CD14-positive monocyte (primary cell): Measurements from ENCODE around the gene EPG5. TPM values are rescaled to one million over a fixed set of nuclear protein-coding genes. Genes with fewer than 3 reads are reported as not detected.

ENCODE experiments used
- DNase-seq, 3 donors: peaks; one replicate each; pipeline ENCODE4 v3.0.0-alpha.2; 2011 to 2022
- H2AFZ ChIP-seq: 2 replicates; pipeline ENCODE4 v1.6.0; 2012; ENCODE audit warnings: mild to moderate bottlenecking, low read depth, low read length, inconsistent platforms; ENCODE audit not compliant: insufficient read depth, poor library complexity, severe bottlenecking
- H3K27ac ChIP-seq, 2 donors: 1 replicate in 1 of 2; 2 replicates in 1 of 2; pipeline ENCODE4 v1.5.1; 2012 to 2013; ENCODE audit warnings: low read length in 2 of 2, control low read depth in 1 of 2, inconsistent platforms in 1 of 2, low read depth in 1 of 2, mild to moderate bottlenecking in 1 of 2
- H3K27me3 ChIP-seq, 2 donors: one replicate each; pipeline versions ENCODE4 v1.6.0 to v1.6.1; 2011 to 2013; ENCODE audit warnings: low read length in 2 of 2; ENCODE audit not compliant: control insufficient read depth in 2 of 2, insufficient read depth in 2 of 2
- H3K36me3 ChIP-seq, 2 donors: replicated peaks in 1 of 2; 1 replicate in 1 of 2; 2 replicates in 1 of 2; pipeline versions ENCODE4 v1.5.1 to v1.6.1; 2012 to 2013; ENCODE audit warnings: low read length in 2 of 2, control low read depth in 1 of 2, inconsistent platforms in 1 of 2, mild to moderate bottlenecking in 1 of 2; ENCODE audit not compliant: insufficient read depth in 2 of 2, control insufficient read depth in 1 of 2
- H3K4me1 ChIP-seq, 2 donors: 1 replicate in 1 of 2; 2 replicates in 1 of 2; pipeline versions ENCODE4 v1.5.1 to v1.6.1; 2012 to 2013; ENCODE audit warnings: low read length in 2 of 2, control low read depth in 1 of 2, inconsistent platforms in 1 of 2, mild to moderate bottlenecking in 1 of 2, moderate library complexity in 1 of 2; ENCODE audit not compliant: insufficient read depth in 2 of 2, control insufficient read depth in 1 of 2
- H3K4me2 ChIP-seq: replicated peaks from 2 replicates; pipeline ENCODE3; 2012; ENCODE audit warnings: low read length, moderate library complexity, mild to moderate bottlenecking; ENCODE audit not compliant: poor library complexity, severe bottlenecking; ENCODE audit errors: extremely low read depth
- H3K4me3 ChIP-seq, 3 experiments: fragments of 200-600 bp in 1 of 3; sonication (generic) in 1 of 3; replicated peaks in 1 of 3; 1 replicate in 2 of 3; 2 replicates in 1 of 3; pipeline ENCODE4 v1.5.1; 2011 to 2013; ENCODE audit warnings: low read length in 3 of 3, mild to moderate bottlenecking in 3 of 3, control low read depth in 2 of 3, low read depth in 2 of 3, inconsistent platforms in 1 of 3, moderate library complexity in 1 of 3
- H3K79me2 ChIP-seq: 2 replicates; pipeline ENCODE4 v1.6.0; 2012; ENCODE audit warnings: mild to moderate bottlenecking, control low read depth, inconsistent platforms, low read length, moderate library complexity; ENCODE audit not compliant: insufficient read depth
- H3K9ac ChIP-seq: 2 replicates; pipeline ENCODE4 v1.6.0; 2017; ENCODE audit warnings: low read length, mild to moderate bottlenecking; ENCODE audit not compliant: insufficient read depth, poor library complexity, severe bottlenecking
- H3K9me3 ChIP-seq, 2 donors: replicated peaks in 1 of 2; 1 replicate in 1 of 2; 2 replicates in 1 of 2; pipeline versions ENCODE4 v1.5.1 to v1.6.1; 2012 to 2013; ENCODE audit warnings: low read length in 2 of 2, control low read depth in 1 of 2; ENCODE audit not compliant: control insufficient read depth in 1 of 2, insufficient read depth in 1 of 2
- H4K20me1 ChIP-seq: 2 replicates; pipeline ENCODE4 v1.6.0; 2012; ENCODE audit warnings: mild to moderate bottlenecking, low read length, control low read depth, moderate library complexity; ENCODE audit not compliant: insufficient read depth
- H3K27ac Mint-ChIP-seq, 7 donors: one replicate each; pipeline ENCODE4 v1.8.0; 2020; ENCODE audit warnings: mild to moderate bottlenecking in 7 of 7, mixed read lengths in 7 of 7, moderate library complexity in 6 of 7, inconsistent platforms in 2 of 7
- H3K27me3 Mint-ChIP-seq, 3 donors: one replicate each; pipeline ENCODE4 v1.8.0; 2021 to 2022; ENCODE audit warnings: low read depth in 3 of 3, mild to moderate bottlenecking in 3 of 3, mixed read lengths in 3 of 3, moderate library complexity in 3 of 3, inconsistent platforms in 1 of 3
- H3K36me3 Mint-ChIP-seq, 2 donors: one replicate each; pipeline ENCODE4 v1.8.0; 2020; ENCODE audit warnings: mixed read lengths in 2 of 2, inconsistent platforms in 1 of 2, mild to moderate bottlenecking in 1 of 2
- H3K4me1 Mint-ChIP-seq: one replicate; pipeline ENCODE4 v1.8.0; 2020; ENCODE audit warnings: mild to moderate bottlenecking, mixed read lengths
- H3K4me3 Mint-ChIP-seq, 2 donors: one replicate each; pipeline ENCODE4 v1.8.0; 2020; ENCODE audit warnings: mild to moderate bottlenecking in 2 of 2, mixed read lengths in 2 of 2, moderate library complexity in 1 of 2
- H3K9me3 Mint-ChIP-seq, 7 donors: one replicate each; pipeline ENCODE4 v1.8.0; 2020 to 2022; ENCODE audit warnings: mixed read lengths in 7 of 7, mild to moderate bottlenecking in 6 of 7, moderate library complexity in 6 of 7, inconsistent platforms in 2 of 7
- CTCF ChIP-seq: fragments of 200-600 bp; IDR thresholded peaks from one replicate; pipeline ENCODE4 v1.8.0; 2022; ENCODE audit warnings: antibody characterized with exemption, mild to moderate bottlenecking
- WGBS: methylation state at CpG from one replicate; pipeline ENCODE4 v1.1.5; 2013; ENCODE audit warnings: missing lambda C conversion rate; ENCODE audit not compliant: insufficient coverage; 5-methylcytosine and 5-hydroxymethylcytosine counted together
- intact Hi-C, 2 donors: fragments of 100-400 bp; cut with micrococcal nuclease; formaldehyde crosslinking; loops; one replicate each; pipeline versions ENCODE4 v1.15.0 to v1.15.1; 2023
- polyA plus RNA-seq, 3 donors: library from polyadenylated mRNA; depleted of rRNA in 1 of 3; unstranded in 2 of 3; stranded (reverse) in 1 of 3; fragments of 300-500 nt in 2 of 3; fragments of >200 nt in 1 of 3; fragmentation: Illumina TruSeq in 2 of 3; gene quantifications; 1 replicate in 2 of 3; 2 replicates in 1 of 3; pipeline ENCODE4 v1.2.3, GENCODE V29; 2012 to 2021

Gene EPG5
- polyA plus RNA-seq, 3 donors = 1.3 to 15.9 (median 1.4) TPM

- no peaks in the 10 kb centered on the region for H3K79me2 ChIP-seq
- Mint-ChIP-seq H3K4me3 (no peak overlapping the region), H3K9me3 (no peaks in the 10 kb centered on the region), H3K27me3 (no peaks in the 10 kb centered on the region), H3K36me3 (peaks cover 81 to 96% of the 10 kb centered on the region in 2 donors), H3K4me1 (no peaks in the 10 kb centered on the region), H3K27ac (peak overlapping the region in 1 of 7 donors; percentile 51)
- no peaks in the 10 kb centered on the region for H3K4me1 ChIP-seq
- no peak overlapping the region for H3K9ac ChIP-seq
- no peaks in the 10 kb centered on the region for H3K27me3 ChIP-seq
- H3K4me2 ChIP-seq = no peak overlapping the region
- H3K4me3 ChIP-seq = no peak overlapping the region
- 80% methylated on average over 1 of the region's 3 CpGs for WGBS
- no peak overlapping the region for H3K27ac ChIP-seq
- TF ChIP-seq CTCF = no peak
- H3K36me3 ChIP-seq = peaks cover 91 to 99% of the 10 kb centered on the region in 2 donors
- no peak overlapping the region for H2AFZ ChIP-seq
- no peaks in the 10 kb centered on the region for H3K9me3 ChIP-seq
- no peak for DNase-seq
- intact Hi-C loops = no loop called here
- no peaks in the 10 kb centered on the region for H4K20me1 ChIP-seq
Observed at GRCh38 chr18:45926691-45927090, 40.4 kb downstream of the EPG5 start.

GRCh38 chr18:45926085-45926484, 41.0 kb downstream of the EPG5 start:
- H3K9me3 ChIP-seq = no peaks in the 10 kb centered on the region
- no peaks in the 10 kb centered on the region for H4K20me1 ChIP-seq
- Mint-ChIP-seq H3K27me3 (no peaks in the 10 kb centered on the region), H3K9me3 (no peaks in the 10 kb centered on the region), H3K36me3 (peaks cover 82 to 97% of the 10 kb centered on the region in 2 donors), H3K4me1 (no peaks in the 10 kb centered on the region), H3K27ac (no peak overlapping the region), H3K4me3 (no peak overlapping the region)
- peaks cover 91 to 100% of the 10 kb centered on the region in 2 donors for H3K36me3 ChIP-seq
- H3K79me2 ChIP-seq = no peaks in the 10 kb centered on the region
- TF ChIP-seq CTCF = no peak
- H3K27ac ChIP-seq = no peak overlapping the region
- no CpG with 5 or more reads among the region's 3 CpGs for WGBS
- no peak for DNase-seq
- H3K27me3 ChIP-seq = no peaks in the 10 kb centered on the region
- H3K4me2 ChIP-seq = no peak overlapping the region
- intact Hi-C loops = no loop called here
- H3K9ac ChIP-seq = no peak overlapping the region
- no peak overlapping the region for H2AFZ ChIP-seq
- H3K4me3 ChIP-seq = no peak overlapping the region
- H3K4me1 ChIP-seq = no peaks in the 10 kb centered on the region
